Skeletal muscle tissue (tissue), 4 donors: ENCODE results near the gene CD209. TPM values are rescaled to one million over a fixed set of nuclear protein-coding genes. Genes with fewer than 3 reads are reported as not detected.

Experiments
- H3K27ac ChIP-seq: one replicate; pipeline ENCODE4 v1.7.0; 2013; ENCODE audit warnings: mild to moderate bottlenecking, low read depth, low read length, inconsistent platforms
- H3K27me3 ChIP-seq, 3 donors: one replicate each; pipeline ENCODE4 v1.7.0; 2013; ENCODE audit warnings: low read length in 3 of 3; ENCODE audit not compliant: control insufficient read depth in 3 of 3, insufficient read depth in 3 of 3
- H3K36me3 ChIP-seq, 3 donors: one replicate each; pipeline ENCODE4 v1.7.0; 2013; ENCODE audit warnings: low read length in 3 of 3; ENCODE audit not compliant: control insufficient read depth in 3 of 3, insufficient read depth in 3 of 3
- H3K4me1 ChIP-seq, 3 donors: one replicate each; pipeline ENCODE4 v1.7.0; 2013; ENCODE audit warnings: low read length in 3 of 3, mild to moderate bottlenecking in 3 of 3; ENCODE audit not compliant: control insufficient read depth in 3 of 3, insufficient read depth in 3 of 3
- H3K4me3 ChIP-seq, 3 donors: one replicate each; pipeline ENCODE4 v1.7.0; 2013; ENCODE audit warnings: low read length in 3 of 3
- H3K9ac ChIP-seq, 3 donors: one replicate each; pipeline ENCODE4 v1.7.0; 2013; ENCODE audit warnings: low read length in 3 of 3, mild to moderate bottlenecking in 3 of 3, moderate library complexity in 2 of 3, low read depth in 1 of 3
- H3K9me3 ChIP-seq, 3 donors: one replicate each; pipeline ENCODE4 v1.7.0; 2013; ENCODE audit warnings: low read length in 3 of 3; ENCODE audit not compliant: control insufficient read depth in 3 of 3
- total RNA-seq: library from RNA; depleted of rRNA; stranded (reverse); fragments of >200 nt; gene quantifications from one replicate; pipeline ENCODE4 v1.2.3, GENCODE V29; 2014
- donor health status: Osteomylitis.

Gene CD209
- total RNA-seq, 1 donor from 2014 or later, result 5.2 TPM

DNA sequence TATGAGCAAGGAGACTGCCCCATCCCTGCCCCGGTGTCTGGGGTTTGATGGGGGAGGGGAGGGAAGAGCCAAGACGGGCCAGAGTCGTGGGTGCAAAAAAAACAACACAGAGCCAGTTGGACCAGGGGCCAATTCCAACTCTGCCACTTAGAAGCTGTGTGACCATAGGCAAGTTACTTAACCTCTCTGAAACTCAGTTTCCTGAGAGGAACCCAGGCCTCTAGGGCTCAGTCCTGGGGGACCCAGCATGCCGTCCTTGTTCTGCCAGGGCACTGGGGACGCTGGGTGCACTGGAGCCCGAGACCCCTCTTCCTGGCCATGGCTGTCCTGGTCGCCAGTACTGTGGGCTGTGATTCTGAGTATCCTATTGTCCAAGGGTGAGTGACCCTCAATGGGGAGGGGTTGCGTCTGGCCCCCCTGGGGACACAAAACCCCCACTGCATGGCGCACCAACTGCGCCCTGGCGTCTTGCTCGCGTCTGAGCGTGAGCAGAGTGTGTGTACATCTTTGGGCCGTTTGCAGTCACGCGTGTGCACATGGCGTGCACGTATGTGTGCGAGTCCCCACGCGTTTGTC lies 40.4 kb upstream of the CD209 start:
- peaks cover 25 to 43% (median 37%) of the 10 kb centered on the region in 3 donors for H3K27me3 ChIP-seq
- no peak overlapping the region for H3K27ac ChIP-seq
- no peaks in the 10 kb centered on the region for H3K9me3 ChIP-seq
- H3K4me3 ChIP-seq, result no peak overlapping the region
- no peak overlapping the region for H3K9ac ChIP-seq
- H3K36me3 ChIP-seq, result no peaks in the 10 kb centered on the region
- no peaks in the 10 kb centered on the region for H3K4me1 ChIP-seq

DNA sequence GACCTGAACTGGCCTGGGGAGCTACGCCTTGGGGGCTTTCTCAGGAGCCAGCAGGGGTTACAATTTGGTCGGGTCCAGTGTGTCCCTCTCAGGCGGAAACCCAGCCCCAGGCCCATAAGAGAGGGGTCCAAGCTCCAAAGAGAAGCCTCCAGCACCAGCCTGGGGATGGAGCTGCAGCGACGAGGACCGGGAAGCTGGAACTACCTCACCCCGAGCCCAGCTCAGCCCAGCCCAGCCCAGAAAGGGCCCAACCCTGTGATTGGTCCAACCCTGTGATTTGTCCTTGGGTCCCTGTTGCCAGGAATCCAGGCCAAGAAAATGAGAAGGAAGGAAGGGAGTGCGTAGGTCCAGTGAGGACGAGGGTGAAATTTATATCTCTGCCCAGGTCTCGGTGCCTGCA lies 39.8 kb upstream of the CD209 start:
- no peak overlapping the region for H3K4me3 ChIP-seq
- H3K36me3 ChIP-seq, result no peaks in the 10 kb centered on the region
- H3K27ac ChIP-seq, result no peak overlapping the region
- no peak overlapping the region for H3K9ac ChIP-seq
- H3K4me1 ChIP-seq, result no peaks in the 10 kb centered on the region
- no peaks in the 10 kb centered on the region for H3K9me3 ChIP-seq
- H3K27me3 ChIP-seq, result peaks cover 25 to 44% (median 37%) of the 10 kb centered on the region in 3 donors

- no peak overlapping the region for H3K4me3 ChIP-seq
- H3K9ac ChIP-seq, result no peak overlapping the region
- H3K9me3 ChIP-seq, result no peaks in the 10 kb centered on the region
- no peak overlapping the region for H3K27ac ChIP-seq
- H3K27me3 ChIP-seq, result peaks cover 20 to 46% (median 26%) of the 10 kb centered on the region in 3 donors
- H3K36me3 ChIP-seq, result no peaks in the 10 kb centered on the region
- H3K4me1 ChIP-seq, result no peaks in the 10 kb centered on the region
These were observed 37.5 kb upstream of the CD209 start for GRCh38 chr19:7784856-7785255.

DNA sequence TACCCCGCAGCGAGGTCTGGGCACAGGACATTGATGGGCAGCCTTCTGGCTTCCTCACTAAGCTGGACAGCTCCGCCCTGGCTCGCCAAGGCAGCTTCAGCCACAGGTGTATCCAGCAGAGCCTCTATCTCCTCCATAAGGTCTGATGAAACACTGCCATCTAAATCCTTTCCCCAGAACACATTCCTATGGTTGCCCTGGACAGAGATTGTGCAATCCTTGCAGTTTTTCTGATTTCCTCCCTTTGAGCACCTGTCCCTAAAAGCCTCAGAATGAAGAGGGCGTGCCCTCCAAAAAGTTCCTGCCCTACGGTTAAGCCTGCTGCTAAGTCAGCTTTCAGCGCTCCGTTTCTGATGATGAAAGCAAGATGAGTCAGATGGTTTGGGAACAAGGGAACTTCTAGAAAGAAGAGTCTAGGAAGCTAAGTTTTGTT lies 36.7 kb upstream of the CD209 start:
- Histone ChIP-seq H3K9ac (no peak overlapping the region), H3K27me3 (peaks cover 16 to 45% (median 22%) of the 10 kb centered on the region in 3 donors), H3K27ac (no peak overlapping the region), H3K9me3 (no peaks in the 10 kb centered on the region), H3K4me1 (no peaks in the 10 kb centered on the region), H3K36me3 (no peaks in the 10 kb centered on the region), H3K4me3 (no peak overlapping the region)

GRCh38 chr19:7781157-7781556 lies 33.8 kb upstream of the CD209 start:
- Histone ChIP-seq H3K9ac (no peak overlapping the region), H3K4me3 (no peak overlapping the region), H3K9me3 (peaks cover 0 to 3% (median 0%) of the 10 kb centered on the region in 3 donors), H3K4me1 (no peaks in the 10 kb centered on the region), H3K36me3 (no peaks in the 10 kb centered on the region), H3K27ac (no peak overlapping the region), H3K27me3 (peaks cover 0 to 32% (median 8%) of the 10 kb centered on the region in 3 donors)

GRCh38 chr19:7779631-7780486 lies 32.5 kb upstream of the CD209 start:
- H3K36me3 ChIP-seq, result no peaks in the 10 kb centered on the region
- H3K9ac ChIP-seq, result no peak overlapping the region
- H3K27me3 ChIP-seq, result peaks cover 2 to 38% (median 8%) of the 10 kb centered on the region in 3 donors
- no peak overlapping the region for H3K27ac ChIP-seq
- peaks cover 0 to 3% (median 0%) of the 10 kb centered on the region in 3 donors for H3K9me3 ChIP-seq
- H3K4me3 ChIP-seq, result no peak overlapping the region
- no peaks in the 10 kb centered on the region for H3K4me1 ChIP-seq

DNA sequence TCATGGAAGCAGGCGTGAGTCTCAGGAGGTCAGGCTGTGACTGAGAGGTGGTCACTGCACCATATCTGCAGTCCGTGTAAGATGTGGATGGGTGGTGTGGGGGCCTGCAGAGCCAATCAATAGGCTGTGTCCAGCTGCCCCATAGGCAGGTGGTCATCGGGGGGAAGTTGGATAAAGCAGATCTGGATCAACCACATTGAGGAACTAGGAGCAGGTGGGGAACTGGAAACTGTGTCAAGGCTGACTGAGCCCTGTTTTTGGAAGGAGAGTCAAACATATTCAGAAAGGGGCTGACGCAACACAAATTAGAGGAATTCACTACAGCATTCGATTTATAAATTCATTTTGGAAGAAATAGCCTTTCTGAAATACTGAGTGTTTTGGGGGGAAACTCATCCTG lies 30.7 kb upstream of the CD209 start:
- peaks cover 0 to 33% (median 2%) of the 10 kb centered on the region in 3 donors for H3K27me3 ChIP-seq

DNA sequence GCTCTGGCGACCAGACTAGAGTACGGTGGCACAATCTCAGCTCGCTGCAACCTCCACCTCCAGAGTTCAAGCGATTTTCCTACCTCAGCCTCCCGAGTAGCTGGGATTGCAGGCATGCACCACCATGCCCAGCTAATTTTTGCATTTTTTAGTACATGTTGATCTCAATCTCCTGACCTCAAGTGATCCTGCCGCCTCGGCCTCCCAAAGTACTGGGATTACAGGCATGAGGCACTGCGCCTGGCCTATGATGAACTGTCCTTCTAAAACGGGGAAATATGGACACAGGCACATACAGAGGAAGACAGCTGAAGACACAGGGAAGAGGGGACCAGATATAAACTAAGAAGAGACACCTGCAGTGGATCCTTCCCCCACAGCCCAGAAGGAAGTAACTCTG lies 28.4 kb upstream of the CD209 start:
- Histone ChIP-seq H3K27ac (no peak overlapping the region), H3K27me3 (peaks cover 0 to 27% (median 6%) of the 10 kb centered on the region in 3 donors), H3K4me1 (no peaks in the 10 kb centered on the region), H3K4me3 (no peak overlapping the region), H3K36me3 (no peaks in the 10 kb centered on the region), H3K9me3 (peaks cover 0 to 3% (median 0%) of the 10 kb centered on the region in 3 donors), H3K9ac (no peak overlapping the region)

More for the DNA sequence above, 30.7 kb upstream of the CD209 start:
- no peak overlapping the region for H3K4me3 ChIP-seq
- H3K36me3 ChIP-seq, result no peaks in the 10 kb centered on the region
- no peak overlapping the region for H3K9ac ChIP-seq
- H3K4me1 ChIP-seq, result no peaks in the 10 kb centered on the region
- H3K27ac ChIP-seq, result no peak overlapping the region
- peaks cover 0 to 3% (median 0%) of the 10 kb centered on the region in 3 donors for H3K9me3 ChIP-seq

DNA sequence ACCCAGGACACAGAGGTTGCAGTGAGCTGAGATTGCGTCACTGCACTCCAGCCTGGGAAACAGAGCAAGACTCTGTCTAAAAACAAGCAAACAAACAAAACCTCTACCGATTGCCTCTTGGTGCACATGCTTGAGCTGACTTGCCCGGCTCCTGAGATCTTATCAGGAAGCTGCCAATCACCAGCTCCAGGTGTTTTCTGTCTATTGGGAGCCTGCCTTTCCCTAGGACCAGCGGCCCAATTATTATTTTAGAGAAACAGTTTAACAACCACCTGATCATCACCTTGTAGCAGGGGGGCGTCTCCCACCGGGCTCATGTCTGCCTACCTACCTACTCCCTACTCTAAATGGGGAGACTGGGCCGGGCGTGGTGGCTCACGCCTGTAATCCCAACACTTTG lies 26.5 kb upstream of the CD209 start:
- Histone ChIP-seq H3K4me1 (no peaks in the 10 kb centered on the region), H3K27me3 (peaks cover 0 to 20% (median 12%) of the 10 kb centered on the region in 3 donors), H3K27ac (no peak overlapping the region), H3K9me3 (peaks cover 0 to 3% (median 0%) of the 10 kb centered on the region in 3 donors), H3K36me3 (no peaks in the 10 kb centered on the region), H3K4me3 (no peak overlapping the region), H3K9ac (no peak overlapping the region)

GRCh38 chr19:7772752-7773291 lies 25.5 kb upstream of the CD209 start:
- no peak overlapping the region for H3K27ac ChIP-seq
- peaks cover 0 to under 1% (median 0%) of the 10 kb centered on the region in 3 donors for H3K9me3 ChIP-seq
- peaks cover 0 to 18% (median 12%) of the 10 kb centered on the region in 3 donors for H3K27me3 ChIP-seq
- H3K36me3 ChIP-seq, result no peaks in the 10 kb centered on the region
- no peak overlapping the region for H3K9ac ChIP-seq
- no peaks in the 10 kb centered on the region for H3K4me1 ChIP-seq
- H3K4me3 ChIP-seq, result no peak overlapping the region
